T-helper 2 cell treated with Interferon-gamma antibody and Interleukin-4, amounts not matched to agents 100 ng/mL and 5 ng/mL, for 36 hours (primary cell): ENCODE results near the gene LCE2A. TPM values are rescaled to one million over a fixed set of nuclear protein-coding genes. Genes with fewer than 3 reads are reported as not detected.
"Not testable (repeated sequence)": the region's sequence is repeated elsewhere in the genome, so short reads cannot be mapped to it uniquely, and the experiment has no call there.

ENCODE experiments used
- intact Hi-C: fragments of 100-400 bp; cut with micrococcal nuclease; formaldehyde crosslinking; loops from one replicate; pipeline ENCODE4 v1.15.1; 2023
- total RNA-seq: library from RNA; stranded (reverse); gene quantifications from 2 replicates; pipeline ENCODE4 v1.2.3, GENCODE V29; 2022

The LCE2A gene, protein sequence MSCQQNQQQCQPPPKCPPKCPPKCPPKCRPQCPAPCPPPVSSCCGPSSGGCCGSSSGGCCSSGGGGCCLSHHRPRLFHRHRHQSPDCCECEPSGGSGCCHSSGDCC
- total RNA-seq: not detected in 2 replicates

DNA sequence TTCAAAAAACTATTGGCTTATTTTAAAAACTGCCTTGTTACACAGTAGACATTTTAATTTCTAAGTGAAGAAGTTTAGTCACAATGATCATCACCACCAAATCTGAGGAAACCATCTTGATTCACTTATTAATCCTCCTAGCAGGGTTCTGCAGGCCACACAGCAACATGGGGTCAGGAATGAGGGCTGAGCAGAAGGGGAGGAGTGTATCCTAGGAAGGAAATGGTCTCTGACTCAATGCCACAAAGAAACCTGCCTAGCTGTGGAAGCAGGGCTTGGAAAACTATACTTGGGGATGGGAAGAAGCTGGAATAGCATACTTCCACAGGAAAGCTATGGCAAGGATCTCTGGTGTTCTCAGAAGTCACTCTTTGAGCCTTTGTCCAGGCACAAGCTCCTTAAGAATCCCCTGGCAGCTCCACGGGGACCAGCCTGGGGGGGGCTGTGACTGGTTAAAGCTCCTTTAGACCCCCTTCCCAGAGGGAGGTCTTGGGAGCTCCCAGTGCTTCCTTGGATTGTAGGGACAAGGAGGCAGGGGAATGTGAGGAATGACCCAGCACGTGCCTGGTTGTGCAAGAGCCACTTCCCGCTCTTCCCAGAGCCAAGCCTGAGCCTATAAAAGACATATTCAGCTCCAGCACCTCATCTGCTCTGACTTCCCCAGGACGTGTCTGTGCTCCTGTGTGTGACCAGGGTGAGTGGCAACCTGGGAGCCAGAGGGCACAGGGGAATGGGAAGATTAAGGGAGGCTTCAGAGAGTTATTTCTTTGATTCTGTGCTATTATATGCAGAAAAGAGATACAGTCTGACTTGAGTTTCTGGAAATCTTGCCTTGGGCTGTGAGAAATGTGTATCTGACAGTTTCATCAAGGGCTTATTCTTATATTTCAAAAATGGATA is at the start of gene LCE2A:
Gene LCE2A (plus strand): TSS at position 645 of the 900 bp plus-strand sequence. CDS start 557 bp downstream, outside the sequence.
- intact Hi-C loops: no loop called here

DNA sequence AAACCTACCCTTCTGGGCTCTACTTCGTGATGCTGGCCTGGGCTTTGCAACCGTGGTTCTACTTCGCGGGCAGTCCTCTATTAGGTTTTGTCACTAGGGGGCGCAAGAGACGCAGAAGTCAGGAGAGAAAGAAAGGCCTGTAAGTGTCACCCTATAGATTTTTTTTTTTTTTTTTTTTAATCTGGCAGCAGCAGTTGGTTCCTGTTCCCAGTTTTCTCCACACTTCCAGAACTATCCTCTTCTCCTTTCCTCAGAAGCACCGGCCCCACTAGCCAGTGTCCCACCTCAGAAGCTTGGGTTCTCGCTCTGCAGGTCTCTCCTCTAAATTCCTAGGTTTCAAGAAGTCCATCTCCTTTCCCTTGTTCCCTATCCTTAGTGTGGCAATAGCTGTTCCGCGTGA is 44.0 kb upstream of the LCE2A start:
- intact Hi-C loops: loop anchor here (5.0 kb wide), 1 partner anchor 568 kb away; no protein-coding TSS in a partner anchor

DNA sequence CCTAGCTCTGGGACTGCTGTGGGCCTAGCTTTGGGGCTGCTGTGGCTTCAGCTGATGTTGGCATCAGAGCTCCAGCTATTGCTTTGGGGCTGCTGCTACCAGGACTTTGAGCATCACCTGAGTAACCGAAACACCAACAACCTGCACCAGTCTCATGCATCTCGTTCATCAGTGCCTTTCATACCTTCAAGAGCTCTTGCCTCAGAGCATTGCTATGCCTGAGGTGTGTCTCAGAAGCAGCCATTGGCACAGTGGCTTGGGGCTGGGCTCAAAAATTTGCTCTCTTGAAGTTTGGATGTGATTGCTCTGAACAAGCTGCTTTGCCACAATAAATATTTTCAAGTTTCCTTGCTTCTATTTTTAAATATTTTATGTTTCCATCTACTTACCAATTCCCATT is 41.7 kb upstream of the LCE2A start:
- intact Hi-C loops: no loop called here

DNA sequence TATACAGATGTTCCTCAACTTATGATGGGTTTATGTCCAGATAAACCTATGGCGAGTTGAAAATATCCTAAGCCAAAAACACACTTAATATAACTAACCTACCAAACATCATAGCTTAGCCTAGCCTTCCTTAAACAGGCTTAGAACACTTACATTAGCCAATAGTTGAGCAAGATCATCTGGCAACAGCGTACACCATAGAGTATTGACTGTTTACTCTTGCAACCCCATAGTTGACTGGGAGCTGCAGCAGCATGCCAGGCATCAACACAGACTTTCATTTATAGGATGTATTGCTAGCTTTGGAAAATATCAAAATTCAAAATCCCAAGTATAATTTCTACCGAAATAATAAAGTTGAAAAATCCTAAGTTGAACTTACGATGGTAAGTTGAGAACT is 40.5 kb upstream of the LCE2A start:
- intact Hi-C loops: no loop called here

DNA sequence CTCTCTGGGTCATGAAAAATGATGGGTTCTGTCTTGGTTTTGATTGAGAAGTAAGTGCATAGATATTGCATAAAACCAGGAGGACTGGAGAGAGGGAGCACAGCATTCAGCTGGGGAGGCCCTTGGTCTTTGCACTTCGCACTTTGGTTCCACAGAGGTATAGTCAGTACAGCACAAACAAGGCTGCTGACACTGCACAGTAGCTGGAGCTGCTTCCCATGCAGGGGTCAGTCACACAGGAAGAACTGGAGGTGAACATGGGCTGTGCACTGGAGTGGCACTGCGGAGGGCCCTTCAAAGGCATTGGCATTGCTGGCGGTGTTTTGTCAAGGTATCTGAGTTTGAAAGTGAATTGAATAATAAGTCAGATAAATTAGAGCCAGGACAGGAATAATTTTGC is 39.5 kb upstream of the LCE2A start:
- intact Hi-C loops: no loop called here

DNA sequence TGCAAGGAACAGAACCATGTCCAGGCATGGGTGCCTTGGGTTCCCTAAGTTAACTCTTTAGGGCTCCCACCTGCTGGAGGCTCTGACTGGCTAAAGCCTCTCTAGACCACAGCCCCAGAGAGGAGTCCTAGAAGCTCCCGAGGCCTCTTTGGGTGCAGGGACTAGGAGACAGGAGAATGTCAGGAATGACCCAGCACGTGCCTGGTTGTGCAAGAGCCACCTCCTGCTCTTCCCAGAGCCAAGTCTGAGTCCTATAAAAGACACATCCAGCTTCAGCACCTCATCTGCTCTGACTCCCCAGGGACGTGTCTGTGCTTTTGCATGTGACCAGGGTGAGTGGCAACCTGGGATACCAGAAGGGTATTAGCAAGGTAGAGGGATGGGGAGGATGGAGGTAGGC is 35.0 kb upstream of the LCE2A start, which contains the start of gene LCE2D:
Gene LCE2D (plus strand): TSS at position 283 of the 400 bp plus-strand sequence. CDS start 726 bp downstream, outside the sequence.
- intact Hi-C loops: no loop called here

DNA sequence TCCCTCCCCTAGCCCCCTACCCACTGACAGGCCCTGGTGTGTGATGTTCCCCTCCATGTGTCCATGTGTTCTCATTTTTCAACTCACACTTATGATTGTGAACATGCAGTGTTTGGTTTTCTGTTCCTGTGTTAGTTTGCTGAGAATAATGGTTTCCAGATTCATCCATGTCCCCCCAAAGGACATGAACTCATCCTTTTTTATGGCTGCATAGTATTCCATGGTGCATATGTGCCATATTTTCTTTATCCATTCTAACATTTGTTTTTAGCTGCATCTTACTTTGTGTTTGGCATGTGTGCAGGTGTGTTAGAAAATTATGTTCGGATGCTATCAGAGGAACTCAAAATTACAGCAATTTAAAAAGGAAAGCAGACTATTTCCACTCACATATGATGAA is 32.0 kb upstream of the LCE2A start:
- intact Hi-C loops: not testable (repeated sequence)

DNA sequence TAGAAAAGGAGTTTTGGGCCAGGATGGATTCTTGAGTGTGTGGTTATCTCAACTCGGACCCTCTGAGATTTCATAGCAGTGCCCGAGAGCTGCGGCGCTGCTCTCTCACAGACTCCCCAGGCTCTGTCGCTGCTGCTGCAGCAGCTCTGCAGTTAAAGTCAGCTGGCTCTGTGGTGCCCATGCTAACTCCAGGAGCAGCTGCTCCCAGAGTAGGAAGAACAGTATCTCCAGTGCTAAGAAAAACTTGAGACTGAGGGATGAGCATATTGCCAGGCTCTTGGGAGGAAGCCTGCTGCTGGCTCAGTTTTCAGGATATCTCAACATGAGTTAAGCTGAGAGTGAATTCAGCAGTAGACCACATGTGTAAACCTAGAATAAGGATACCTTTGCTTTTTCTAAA is 30.5 kb upstream of the LCE2A start:
- intact Hi-C loops: no loop called here

DNA sequence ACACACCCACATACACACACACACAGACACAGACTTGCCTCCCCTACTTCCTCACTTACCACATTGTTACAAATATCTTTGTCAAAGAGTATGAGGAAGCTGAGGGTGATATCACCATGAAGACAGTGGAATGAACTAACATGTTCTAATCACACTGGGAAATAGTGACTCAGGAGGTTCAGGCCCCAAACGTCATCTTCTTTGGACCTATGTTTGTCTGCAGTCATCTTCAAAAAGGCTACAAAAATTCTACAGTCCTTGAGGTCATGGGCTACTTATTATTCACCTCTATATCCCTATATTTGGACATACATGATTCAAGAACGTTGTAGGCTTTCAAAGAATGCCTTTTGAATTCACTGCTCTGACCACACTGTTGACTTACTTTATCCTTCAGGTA is 25.1 kb upstream of the LCE2A start:
- intact Hi-C loops: no loop called here

DNA sequence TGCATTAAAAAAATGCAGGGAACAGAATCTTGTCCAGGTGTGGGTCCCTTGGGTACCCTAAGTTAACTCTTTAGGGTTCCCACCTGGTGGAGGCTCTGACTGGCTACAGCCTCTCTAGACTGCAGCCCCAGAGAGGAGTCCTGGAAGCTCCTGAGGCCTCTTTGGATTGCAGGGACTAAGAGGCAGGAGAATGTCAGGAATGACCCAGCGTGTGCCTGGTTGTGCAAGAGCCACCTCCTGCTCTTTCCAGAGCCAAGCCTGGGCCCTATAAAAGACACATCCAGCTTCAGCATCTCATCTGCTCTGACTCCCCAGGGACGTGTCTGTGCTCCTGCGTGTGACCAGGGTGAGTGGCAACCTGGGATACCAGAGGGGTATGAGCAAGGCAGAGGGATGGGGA is 23.2 kb upstream of the LCE2A start, which contains the start of gene LCE2C:
Gene LCE2C (plus strand): TSS at position 297 of the 400 bp plus-strand sequence. CDS start 737 bp downstream, outside the sequence.
- intact Hi-C loops: not testable (repeated sequence)

DNA sequence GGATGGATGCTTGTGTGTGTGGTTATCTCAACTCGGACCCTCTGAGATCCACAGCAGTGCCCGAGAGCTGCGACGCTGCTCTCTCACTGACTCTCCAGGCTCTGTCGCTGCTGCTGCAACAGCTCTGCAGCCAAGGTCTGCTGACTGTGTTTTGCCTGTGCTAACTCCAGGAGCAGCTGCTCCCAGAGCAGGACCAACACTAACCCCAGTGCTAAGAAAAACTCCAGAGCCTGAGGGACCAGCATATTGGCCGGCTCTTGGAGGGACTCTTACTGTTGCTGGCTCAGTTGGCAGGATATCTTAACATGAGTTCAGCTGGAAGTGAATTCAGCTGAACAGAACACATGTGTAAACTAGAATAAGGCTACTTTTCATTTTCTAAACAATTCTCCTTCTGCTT is 18.7 kb upstream of the LCE2A start:
- intact Hi-C loops: no loop called here

DNA sequence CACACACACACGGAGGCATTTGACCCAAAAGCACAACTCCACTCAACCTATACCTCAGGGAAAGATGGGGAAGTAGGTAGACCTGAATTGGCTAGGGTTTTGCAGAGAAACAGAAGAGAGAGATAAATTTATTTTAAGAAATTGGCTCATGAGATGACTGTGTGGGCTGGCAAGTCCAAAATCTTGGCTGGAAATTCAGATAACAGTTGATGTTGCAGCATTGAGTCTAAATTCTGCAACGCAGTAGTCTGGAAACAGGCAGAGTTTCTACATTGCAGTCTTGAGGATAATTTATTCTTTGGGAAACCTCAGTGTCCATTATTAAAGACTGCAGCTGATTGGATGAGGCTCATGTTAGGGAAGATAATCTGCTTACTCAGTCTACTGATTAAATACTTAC is 16.5 kb upstream of the LCE2A start:
- intact Hi-C loops: no loop called here

DNA sequence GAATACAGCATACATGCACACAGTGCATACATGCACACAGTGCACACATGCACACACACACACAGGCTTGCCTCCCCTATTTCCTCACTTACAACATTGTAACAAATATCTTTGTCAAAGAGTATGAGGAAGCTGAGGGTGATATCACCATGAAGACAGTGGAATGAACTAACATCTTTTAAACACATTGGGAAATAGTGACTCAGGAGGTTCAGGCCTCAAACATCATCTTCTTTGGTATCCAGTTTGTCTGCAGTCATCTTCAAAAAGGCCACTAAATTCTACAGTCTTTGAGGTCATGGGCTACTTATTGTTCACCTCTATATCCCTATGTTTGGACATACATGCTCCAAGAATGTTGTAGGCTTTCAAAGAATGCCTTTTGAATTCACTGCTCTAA is 14.3 kb upstream of the LCE2A start:
- intact Hi-C loops: no loop called here

DNA sequence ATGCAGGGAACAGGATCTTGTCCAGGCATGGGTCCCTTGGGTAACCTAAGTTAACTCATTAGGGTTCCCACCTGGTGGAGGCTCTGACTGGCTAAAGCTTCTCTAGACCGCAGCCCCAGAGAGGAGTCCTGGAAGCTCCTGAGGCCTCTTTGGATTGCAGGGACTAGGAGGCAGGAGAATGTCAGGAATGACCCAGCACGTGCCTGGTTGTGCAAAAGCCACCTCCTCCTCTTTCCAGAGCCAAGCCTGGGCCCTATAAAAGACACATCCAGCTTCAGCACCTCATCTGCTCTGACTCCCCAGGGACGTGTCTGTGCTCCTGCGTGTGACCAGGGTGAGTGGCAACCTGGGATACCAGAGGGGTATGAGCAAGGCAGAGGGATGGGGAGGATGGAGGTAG is 12.3 kb upstream of the LCE2A start, which contains the start of gene LCE2B:
Gene LCE2B (plus strand): TSS at position 301 of the 400 bp plus-strand sequence. CDS start 721 bp downstream, outside the sequence.
- intact Hi-C loops: not testable (repeated sequence)

DNA sequence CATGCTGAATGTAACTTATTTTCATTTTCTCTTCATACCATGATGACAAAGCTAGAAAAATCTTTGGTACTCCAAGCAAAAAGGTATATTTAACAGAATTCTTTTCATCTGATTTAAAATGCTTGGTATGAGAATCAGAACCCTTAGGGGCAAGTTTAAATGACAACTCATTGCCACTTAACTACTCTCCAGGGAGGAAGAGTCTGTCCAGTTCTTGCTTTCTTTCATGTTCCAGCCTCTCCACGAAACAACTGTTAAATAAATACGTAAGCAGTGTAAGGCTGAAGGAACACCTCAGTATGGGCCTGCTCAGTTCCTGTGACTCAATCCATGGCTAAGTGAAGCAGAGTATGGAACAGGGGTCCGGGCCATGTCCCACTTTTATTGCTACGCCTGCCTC is 1.6 kb downstream of the LCE2A start:
- intact Hi-C loops: no loop called here

DNA sequence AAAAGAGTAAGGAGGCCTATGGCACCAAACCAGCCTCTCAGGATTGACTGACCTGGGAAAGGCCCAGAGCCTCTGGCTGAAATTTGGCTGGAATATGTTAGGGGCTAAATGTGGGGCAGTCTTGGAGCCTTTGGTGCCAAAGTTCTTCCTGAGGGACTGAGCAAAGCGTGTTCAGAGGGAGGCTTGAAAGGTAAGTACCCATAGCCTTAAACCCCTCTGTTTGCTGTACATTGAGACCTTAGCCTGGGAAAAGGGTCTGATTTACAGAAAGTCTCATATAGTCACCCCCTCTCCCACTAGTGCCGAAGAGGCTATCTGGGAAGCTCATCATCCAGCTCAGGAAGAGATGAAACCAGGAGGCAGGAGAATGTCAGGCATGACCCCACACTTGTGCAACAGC is 9.7 kb downstream of the LCE2A start, which contains the start of gene LCE4A:
Gene LCE4A (plus strand): TSS at position 301 of the 400 bp plus-strand sequence. CDS start 916 bp downstream, outside the sequence.
- intact Hi-C loops: no loop called here

DNA sequence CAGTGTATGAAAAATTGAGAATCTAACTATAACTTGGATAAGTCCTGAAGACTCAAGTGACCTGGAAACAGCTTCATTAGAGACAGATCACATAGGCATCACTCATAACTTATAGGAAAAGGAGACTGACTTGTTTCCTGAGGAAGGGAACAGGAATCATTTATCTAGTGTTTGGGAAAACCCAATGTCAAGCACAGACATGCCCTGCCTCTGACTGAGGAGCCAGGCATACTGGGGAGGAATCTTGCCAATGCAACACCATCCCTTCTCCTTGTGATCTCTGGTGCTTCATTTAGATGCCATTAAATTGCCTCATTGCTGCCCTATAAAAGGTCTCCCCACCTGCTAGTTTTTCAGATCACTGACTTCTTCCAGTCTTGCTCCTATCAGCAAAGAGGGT is 20.1 kb downstream of the LCE2A start:
- intact Hi-C loops: no loop called here

DNA sequence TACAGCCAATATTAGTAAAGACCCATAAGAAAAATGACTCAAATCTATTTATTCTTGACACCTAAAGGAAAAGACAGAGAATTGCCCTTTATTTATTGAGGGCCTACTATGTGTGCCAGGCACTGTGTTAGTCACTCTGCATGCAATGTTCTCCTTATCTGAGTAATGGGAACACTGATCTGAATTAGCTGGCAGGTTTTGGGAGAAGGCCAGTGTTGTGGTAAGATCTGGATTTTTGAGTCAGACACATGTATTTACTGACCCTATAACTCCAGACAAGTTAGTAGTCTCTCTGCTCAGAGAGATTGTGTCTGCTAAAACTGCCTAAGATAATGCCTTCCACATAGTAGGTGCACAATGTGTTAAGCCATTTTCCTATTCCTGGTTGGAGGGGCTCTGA is 27.1 kb downstream of the LCE2A start:
- intact Hi-C loops: no loop called here

DNA sequence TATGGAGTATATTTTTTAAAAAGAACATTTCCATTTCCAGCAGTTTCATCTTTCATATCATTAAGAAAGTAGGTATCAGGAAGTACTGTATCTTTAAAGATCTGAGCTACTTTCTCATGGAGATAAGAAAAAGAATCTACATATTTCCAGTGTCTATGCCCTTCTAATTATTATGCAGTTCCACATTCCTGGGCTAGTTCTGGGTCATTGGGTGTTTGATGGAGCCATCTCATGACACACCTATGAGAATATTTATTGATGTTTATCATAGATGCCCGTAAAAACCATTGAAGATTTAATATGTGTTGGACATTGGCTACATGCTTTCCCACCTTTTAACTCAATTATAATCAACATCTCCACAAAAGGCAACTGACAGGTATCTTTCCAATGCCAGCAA is 30.8 kb downstream of the LCE2A start:
- intact Hi-C loops: no loop called here

DNA sequence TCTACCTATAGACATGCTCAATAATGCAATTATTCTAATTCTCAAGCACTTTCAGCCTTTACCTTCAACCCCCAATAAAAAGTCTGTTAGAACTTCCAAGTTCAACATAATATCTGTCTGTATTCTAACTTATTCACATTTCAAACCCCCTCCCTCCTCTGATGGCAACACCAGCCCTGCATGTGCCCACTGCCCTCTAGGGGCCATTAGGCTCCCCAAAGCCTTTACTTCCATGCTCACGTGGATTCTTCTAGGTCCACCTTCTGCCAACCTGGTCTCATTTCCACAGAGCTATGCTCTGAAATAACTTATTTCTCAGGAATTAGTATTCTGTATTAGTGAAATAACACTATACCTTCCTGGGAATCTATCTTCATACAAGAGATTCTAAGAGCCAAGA is 37.5 kb downstream of the LCE2A start:
- intact Hi-C loops: no loop called here

DNA sequence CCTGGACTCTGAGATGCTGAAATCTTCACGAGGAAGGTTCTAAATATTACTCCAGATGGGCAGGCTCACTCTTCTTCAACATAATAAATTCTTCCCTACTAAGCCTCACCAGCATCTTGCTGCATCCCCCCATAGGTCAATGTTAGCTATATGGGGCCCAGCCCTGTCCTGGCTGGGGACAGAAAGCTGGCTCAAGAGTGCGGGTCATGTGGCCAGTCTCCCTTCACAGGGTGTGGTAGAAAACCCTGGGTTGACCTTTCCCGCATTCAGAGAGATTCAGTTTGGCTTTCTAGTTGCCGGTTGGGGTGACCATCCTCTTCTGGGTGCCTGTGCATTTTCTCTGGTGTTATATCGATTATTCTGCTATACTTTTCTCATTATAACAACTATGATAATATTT is 39.9 kb downstream of the LCE2A start:
- intact Hi-C loops: no loop called here

DNA sequence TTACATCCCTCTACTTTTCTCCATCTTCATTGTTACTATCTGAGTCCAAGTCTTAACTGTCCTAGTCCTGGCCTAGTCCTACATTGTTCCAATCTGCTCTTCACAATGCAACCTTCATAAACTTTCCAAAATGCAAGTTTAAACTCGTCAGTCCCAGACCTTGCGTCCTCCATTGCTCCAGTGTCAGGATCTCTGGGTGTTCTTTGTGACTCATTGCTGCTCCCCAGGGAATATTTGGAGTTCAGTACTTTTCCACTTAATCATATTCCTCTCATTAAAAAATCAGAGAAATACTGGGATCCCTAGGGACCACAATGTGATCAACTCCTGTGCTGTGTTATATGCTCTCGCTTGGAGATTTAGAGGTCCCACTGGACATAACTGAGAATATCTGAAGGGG is 41.7 kb downstream of the LCE2A start:
- intact Hi-C loops: no loop called here
